NT2/D1 (cell line): ENCODE results near the gene OSBP.

Experiments used
- SUZ12 ChIP-seq: IDR thresholded peaks from 2 replicates; pipeline ENCODE4 v1.6.1; 2011; ENCODE audit not compliant: insufficient read length, insufficient read depth; ENCODE audit errors: extremely low read depth
- YY1 ChIP-seq: IDR thresholded peaks from 2 replicates; pipeline ENCODE4 v1.6.1; 2011; ENCODE audit not compliant: insufficient read length, insufficient read depth
- ZNF274 ChIP-seq: IDR thresholded peaks from 2 replicates; pipeline ENCODE4 v1.6.1; 2011; ENCODE audit warnings: mild to moderate bottlenecking, low read depth, low read length

GRCh38 chr11:59544869-59545178 lies 70.8 kb downstream of the OSBP start:
- no peak for TF ChIP-seq YY1
- TF ChIP-seq SUZ12 = no peak
- no peak for TF ChIP-seq ZNF274
